ENCODE data around the gene INSYN2B.

Gene INSYN2B

DNA sequence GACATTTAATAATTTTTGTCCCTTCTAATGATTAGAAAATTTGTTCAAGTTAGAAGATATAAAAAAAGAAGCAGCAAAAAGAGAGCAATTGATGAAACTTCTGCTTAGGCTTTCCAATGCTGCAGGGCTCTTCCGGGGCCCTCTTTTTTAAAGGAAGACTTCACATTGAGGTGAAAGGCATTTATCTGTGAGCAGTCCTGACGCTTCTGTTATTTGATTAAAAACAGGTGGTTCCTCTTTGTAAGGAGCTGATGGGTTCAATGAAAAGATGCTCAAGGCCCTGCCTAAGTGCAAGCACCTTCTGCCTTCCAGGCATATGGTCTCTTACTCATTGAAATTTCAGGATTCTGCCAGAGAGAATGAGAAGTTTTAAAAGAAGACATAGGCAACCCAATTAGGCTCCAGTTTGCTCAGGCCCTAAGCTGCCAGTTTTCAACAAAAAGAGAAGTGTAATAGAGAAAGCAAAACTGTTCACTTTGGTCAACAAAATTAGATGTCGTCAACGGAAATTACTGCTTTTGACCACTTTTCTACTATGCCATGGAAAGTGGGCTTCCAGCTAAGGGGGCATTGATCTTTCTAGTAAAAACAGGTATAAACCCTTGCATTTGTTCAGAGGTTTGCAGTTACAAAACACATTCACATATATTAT is 100.2 kb downstream of the INSYN2B start:
- TF ChIP-seq, protein P1, sequence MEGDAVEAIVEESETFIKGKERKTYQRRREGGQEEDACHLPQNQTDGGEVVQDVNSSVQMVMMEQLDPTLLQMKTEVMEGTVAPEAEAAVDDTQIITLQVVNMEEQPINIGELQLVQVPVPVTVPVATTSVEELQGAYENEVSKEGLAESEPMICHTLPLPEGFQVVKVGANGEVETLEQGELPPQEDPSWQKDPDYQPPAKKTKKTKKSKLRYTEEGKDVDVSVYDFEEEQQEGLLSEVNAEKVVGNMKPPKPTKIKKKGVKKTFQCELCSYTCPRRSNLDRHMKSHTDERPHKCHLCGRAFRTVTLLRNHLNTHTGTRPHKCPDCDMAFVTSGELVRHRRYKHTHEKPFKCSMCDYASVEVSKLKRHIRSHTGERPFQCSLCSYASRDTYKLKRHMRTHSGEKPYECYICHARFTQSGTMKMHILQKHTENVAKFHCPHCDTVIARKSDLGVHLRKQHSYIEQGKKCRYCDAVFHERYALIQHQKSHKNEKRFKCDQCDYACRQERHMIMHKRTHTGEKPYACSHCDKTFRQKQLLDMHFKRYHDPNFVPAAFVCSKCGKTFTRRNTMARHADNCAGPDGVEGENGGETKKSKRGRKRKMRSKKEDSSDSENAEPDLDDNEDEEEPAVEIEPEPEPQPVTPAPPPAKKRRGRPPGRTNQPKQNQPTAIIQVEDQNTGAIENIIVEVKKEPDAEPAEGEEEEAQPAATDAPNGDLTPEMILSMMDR (IDR thresholded peaks at IDR 0.05; ENCODE audit: insufficient read depth, low read depth, low read length, missing control alignments) = no peak
- H3K4me3 ChIP-seq (ENCODE audit: low read length) = no peak overlapping the region
- DNase-seq (ENCODE audit: low read depth) = no peak

DNA sequence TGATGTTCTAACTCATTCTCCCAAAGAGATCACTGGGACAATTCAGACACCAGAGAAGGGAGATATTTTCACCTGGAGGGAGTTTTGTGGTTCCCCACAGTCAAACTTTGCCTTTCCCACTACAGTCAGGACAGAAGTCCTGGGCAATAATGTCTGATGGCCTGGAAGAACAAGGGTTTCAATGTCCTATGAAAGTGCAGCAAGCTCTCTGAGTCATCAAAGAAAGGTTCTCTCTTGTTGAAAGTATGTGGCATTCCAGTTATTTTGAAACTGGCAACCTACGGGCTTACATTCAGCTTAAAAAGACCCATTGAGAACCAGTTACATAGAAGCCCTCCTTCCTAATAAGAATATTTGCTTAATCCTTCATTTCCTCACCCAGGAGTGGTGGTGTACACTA is 103.9 kb downstream of the INSYN2B start:
- H3K4me3 ChIP-seq (ENCODE audit: low read length) = no peak overlapping the region
- peak; percentile 18 for DNase-seq (ENCODE audit: low read depth)
- TF ChIP-seq, protein P1 (IDR thresholded peaks at IDR 0.05; ENCODE audit: insufficient read depth, low read depth, low read length, missing control alignments) = no peak

- TF ChIP-seq, protein P1 (IDR thresholded peaks at IDR 0.05; ENCODE audit: insufficient read depth, low read depth, low read length, missing control alignments) = no peak
- no peak for DNase-seq (ENCODE audit: low read depth)
- no peak overlapping the region for H3K4me3 ChIP-seq (ENCODE audit: low read length)
These were observed 104.6 kb downstream of the INSYN2B start for GRCh38 chr5:169875731-169876130.

DNA sequence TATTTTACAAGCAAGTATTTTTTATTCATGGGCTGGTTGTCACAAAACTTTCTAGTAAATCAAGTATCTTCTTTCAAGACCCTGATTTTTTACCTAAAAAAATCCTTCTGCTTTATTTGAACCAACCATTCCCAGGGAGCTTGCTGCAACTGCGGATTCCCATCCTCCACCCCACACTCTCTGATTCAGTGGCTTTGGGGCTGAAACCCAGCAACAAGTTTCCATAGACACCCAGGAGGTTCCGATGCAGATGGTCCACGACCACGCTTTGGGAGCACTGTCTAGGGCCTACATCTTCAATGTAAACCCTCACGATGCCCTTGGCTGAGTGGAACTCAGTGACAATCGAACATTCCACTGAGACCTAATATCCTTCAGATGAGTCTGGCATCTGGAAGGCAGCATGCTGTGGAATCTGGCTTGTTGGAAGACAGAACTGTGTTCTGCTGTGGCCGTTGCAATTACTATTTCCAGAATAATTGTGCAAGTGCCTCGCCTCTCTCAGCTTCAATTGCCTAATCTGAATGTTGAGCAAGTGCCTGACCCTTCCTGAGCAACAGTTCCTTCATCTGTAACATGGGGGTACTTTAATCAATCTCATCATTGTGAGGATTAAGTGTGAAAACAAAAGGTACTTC is 105.1 kb downstream of the INSYN2B start:
- no peak overlapping the region for H3K4me3 ChIP-seq (ENCODE audit: low read length)
- peak; percentile 42 for DNase-seq (ENCODE audit: low read depth)
- TF ChIP-seq, protein P1 (IDR thresholded peaks at IDR 0.05; ENCODE audit: insufficient read depth, low read depth, low read length, missing control alignments) = no peak

DNA sequence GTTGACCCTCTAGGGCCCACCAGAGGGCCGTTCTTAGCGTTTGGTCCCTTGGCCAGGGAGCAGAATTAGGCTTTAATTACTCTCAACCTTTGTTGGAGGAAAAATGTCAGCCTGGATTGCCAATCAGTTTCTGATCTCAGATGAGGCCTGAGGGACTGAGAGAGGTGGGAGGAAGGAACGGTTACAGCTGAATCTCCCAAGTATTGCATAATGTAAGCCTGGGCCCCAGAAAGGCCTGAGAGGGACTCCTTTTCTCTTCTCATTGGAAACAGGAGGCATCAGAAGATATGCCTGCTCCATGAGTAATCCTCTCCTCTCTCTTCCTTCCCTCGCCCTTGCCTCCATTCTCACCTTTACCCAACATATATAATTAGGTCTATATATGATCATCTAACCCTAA is 105.7 kb downstream of the INSYN2B start:
- H3K4me3 ChIP-seq (ENCODE audit: low read length) = no peak overlapping the region
- no peak for DNase-seq (ENCODE audit: low read depth)
- TF ChIP-seq, protein P1 (IDR thresholded peaks at IDR 0.05; ENCODE audit: insufficient read depth, low read depth, low read length, missing control alignments) = no peak

- TF ChIP-seq, protein P1 (IDR thresholded peaks at IDR 0.05; ENCODE audit: insufficient read depth, low read depth, low read length, missing control alignments) = no peak
- H3K4me3 ChIP-seq (ENCODE audit: low read length) = no peak overlapping the region
- no peak for DNase-seq (ENCODE audit: low read depth)
These were observed 106.7 kb downstream of the INSYN2B start for GRCh38 chr5:169873642-169874041.

Data from epithelial cell of esophagus (primary cell).